ENCODE results near the gene SYPL2.

DNA sequence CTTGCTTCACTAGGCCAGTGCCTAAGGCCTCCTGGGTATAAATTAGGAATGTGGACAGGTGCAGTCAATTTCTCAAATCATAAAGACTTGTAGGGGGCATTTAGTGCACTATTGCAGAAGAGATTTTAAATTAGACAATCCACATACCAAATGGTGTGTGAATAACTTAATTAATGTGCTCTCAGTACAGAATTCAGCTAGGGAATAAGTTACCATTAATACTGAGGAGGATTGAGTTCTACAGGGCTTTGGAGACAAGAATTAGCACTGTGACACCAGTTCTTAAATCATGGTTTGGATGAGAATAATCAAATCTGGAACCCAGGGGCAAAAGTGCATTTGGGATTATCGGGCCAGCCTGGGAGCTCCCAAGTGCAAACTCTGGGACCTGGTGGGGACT is 1.7 kb downstream of the SYPL2 start:
- TF ChIP-seq, protein P1, sequence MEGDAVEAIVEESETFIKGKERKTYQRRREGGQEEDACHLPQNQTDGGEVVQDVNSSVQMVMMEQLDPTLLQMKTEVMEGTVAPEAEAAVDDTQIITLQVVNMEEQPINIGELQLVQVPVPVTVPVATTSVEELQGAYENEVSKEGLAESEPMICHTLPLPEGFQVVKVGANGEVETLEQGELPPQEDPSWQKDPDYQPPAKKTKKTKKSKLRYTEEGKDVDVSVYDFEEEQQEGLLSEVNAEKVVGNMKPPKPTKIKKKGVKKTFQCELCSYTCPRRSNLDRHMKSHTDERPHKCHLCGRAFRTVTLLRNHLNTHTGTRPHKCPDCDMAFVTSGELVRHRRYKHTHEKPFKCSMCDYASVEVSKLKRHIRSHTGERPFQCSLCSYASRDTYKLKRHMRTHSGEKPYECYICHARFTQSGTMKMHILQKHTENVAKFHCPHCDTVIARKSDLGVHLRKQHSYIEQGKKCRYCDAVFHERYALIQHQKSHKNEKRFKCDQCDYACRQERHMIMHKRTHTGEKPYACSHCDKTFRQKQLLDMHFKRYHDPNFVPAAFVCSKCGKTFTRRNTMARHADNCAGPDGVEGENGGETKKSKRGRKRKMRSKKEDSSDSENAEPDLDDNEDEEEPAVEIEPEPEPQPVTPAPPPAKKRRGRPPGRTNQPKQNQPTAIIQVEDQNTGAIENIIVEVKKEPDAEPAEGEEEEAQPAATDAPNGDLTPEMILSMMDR (IDR thresholded peaks at IDR 0.05): no peak
- no peak for TF ChIP-seq POLR2AphosphoS5 (IDR thresholded peaks at IDR 0.05; ENCODE audit: insufficient read depth in 1 of 2, low read depth in 1 of 2)
